Superior temporal gyrus (tissue), 1 donor: ENCODE results near the gene UCKL1.
"Not testable (repeated sequence)": the region's sequence is repeated elsewhere in the genome, so short reads cannot be mapped to it uniquely, and the experiment has no call there.

Experiments used
- DNase-seq: peaks from one replicate; pipeline ENCODE4 v3.0.0-alpha.2; 2016; ENCODE audit errors: extremely low spot score

Gene UCKL1

GRCh38 chr20:63972312-63973159 lies 16.3 kb upstream of the UCKL1 start:
- DNase-seq: no peak

- DNase-seq: not testable (repeated sequence)
These were observed 15.7 kb upstream of the UCKL1 start for GRCh38 chr20:63971960-63972311.

- no peak for DNase-seq
These were observed 14.7 kb upstream of the UCKL1 start for GRCh38 chr20:63970714-63971431.

GRCh38 chr20:63969838-63970713 lies 13.9 kb upstream of the UCKL1 start, which contains the start of gene ZNF512B:
Gene ZNF512B (minus strand): TSS chr20:63969930. CDS start chr20:63967950, 1,980 bp downstream.
- no peak for DNase-seq

GRCh38 chr20:63968928-63969760 lies 12.9 kb upstream of the UCKL1 start:
- no peak for DNase-seq

GRCh38 chr20:63968136-63968927 lies 12.1 kb upstream of the UCKL1 start:
- DNase-seq: no peak

- DNase-seq: no peak
These were observed 11.3 kb upstream of the UCKL1 start for GRCh38 chr20:63967330-63968135.

- no peak for DNase-seq
These were observed 10.7 kb upstream of the UCKL1 start for GRCh38 chr20:63966944-63967322.

GRCh38 chr20:63966172-63966943 lies 10.1 kb upstream of the UCKL1 start:
- no peak for DNase-seq

- DNase-seq: no peak
These were observed 8.2 kb upstream of the UCKL1 start for GRCh38 chr20:63964412-63964811.

GRCh38 chr20:63963784-63964301 lies 7.6 kb upstream of the UCKL1 start:
- DNase-seq: no peak

- no peak for DNase-seq
These were observed 7.1 kb upstream of the UCKL1 start for GRCh38 chr20:63963348-63963741.

GRCh38 chr20:63962426-63963347 lies 6.5 kb upstream of the UCKL1 start:
- no peak for DNase-seq

GRCh38 chr20:63961664-63962425 lies 5.6 kb upstream of the UCKL1 start:
- DNase-seq: no peak

- DNase-seq: not testable (repeated sequence)
These were observed 4.7 kb upstream of the UCKL1 start for GRCh38 chr20:63960654-63961621.
